Gastroesophageal sphincter (tissue), 4 donors: ENCODE data around the gene VSTM2L. TPM values are rescaled to one million over a fixed set of nuclear protein-coding genes. Genes with fewer than 3 reads are reported as not detected.

Experiments
- ATAC-seq: fragments of 150-250 bp; one replicate; pipeline ENCODE4 v1.9.1; 2016; ENCODE audit warnings: mild to moderate bottlenecking, moderate library complexity
- H3K27ac ChIP-seq, 4 donors: fragments of 200-600 bp; sonication (generic) in 3 of 4; 1 replicate in 3 of 4; 2 replicates in 1 of 4; pipeline ENCODE4 v1.5.1; 2016 to 2019
- H3K27me3 ChIP-seq: fragments of 200-600 bp; sonication (generic); one replicate; pipeline ENCODE4 v1.5.1; 2019
- H3K36me3 ChIP-seq, 2 donors: fragments of 200-600 bp; sonication (generic); one replicate each; pipeline ENCODE4 v1.5.1; 2019; ENCODE audit warnings: control low read depth in 1 of 2
- H3K4me1 ChIP-seq, 3 donors: fragments of 200-600 bp; sonication (generic); 1 replicate in 2 of 3; 2 replicates in 1 of 3; pipeline ENCODE4 v1.5.1; 2016 to 2019; ENCODE audit warnings: control low read depth in 2 of 3
- H3K4me3 ChIP-seq, 2 donors: fragments of 200-600 bp; sonication (generic); one replicate each; pipeline ENCODE4 v1.5.1; 2019; ENCODE audit warnings: mild to moderate bottlenecking in 1 of 2, moderate library complexity in 1 of 2
- H3K9me3 ChIP-seq, 3 donors: fragments of 200-600 bp; sonication (generic); one replicate each; pipeline ENCODE4 v1.5.1; 2017 to 2019; ENCODE audit warnings: control low read depth in 2 of 3
- CTCF ChIP-seq, 4 experiments: fragments of 200-600 bp in 2 of 4; fragments of 450-650 bp in 2 of 4; sonication (generic) in 1 of 4; IDR thresholded peaks; one replicate each; pipeline ENCODE4 v1.5.1; 2017 to 2019; ENCODE audit warnings: antibody characterized with exemption in 4 of 4, mild to moderate bottlenecking in 2 of 4, moderate library complexity in 2 of 4
- EP300 ChIP-seq: sonication (generic); formaldehyde crosslinking; IDR thresholded peaks from one replicate; pipeline ENCODE4 v1.6.1; 2017; ENCODE audit warnings: antibody characterized with exemption, mild to moderate bottlenecking
- POLR2A ChIP-seq, 2 donors: fragments of 450-650 bp; IDR thresholded peaks; one replicate each; pipeline ENCODE4 v1.6.1; 2017; ENCODE audit warnings: antibody characterized with exemption in 2 of 2, mild to moderate bottlenecking in 2 of 2, moderate library complexity in 1 of 2
- POLR2AphosphoS5 ChIP-seq: sonication (generic); formaldehyde crosslinking; IDR thresholded peaks from one replicate; pipeline ENCODE4 v1.6.1; 2017; ENCODE audit warnings: antibody characterized with exemption
- WGBS, 2 donors: methylation state at CpG; one replicate each; pipeline ENCODE4 v1.1.5; 2018; ENCODE audit warnings: low coverage in 1 of 2; 5-methylcytosine and 5-hydroxymethylcytosine counted together
- total RNA-seq, 4 donors: library from RNA; depleted of rRNA; stranded (reverse); fragments of >200 nt; gene quantifications; one replicate each; pipeline ENCODE4 v1.1.0, GENCODE V29; 2016

The VSTM2L gene
- total RNA-seq, 4 donors from 2014 or later: 0.94 to 8.5 (median 7.0) TPM

GRCh38 chr20:37927410-37928095 is 24.6 kb downstream of the VSTM2L start:
- Histone ChIP-seq H3K4me3 (no peak overlapping the region), H3K9me3 (no peaks in the 10 kb centered on the region), H3K27me3 (peaks cover 2% of the 10 kb centered on the region), H3K4me1 (no peaks in the 10 kb centered on the region), H3K27ac (no peak overlapping the region), H3K36me3 (no peaks in the 10 kb centered on the region)
- TF ChIP-seq POLR2AphosphoS5 (no peak), CTCF (IDR thresholded peaks at IDR 0.05) (no peak), POLR2A (IDR thresholded peaks at IDR 0.05) (no peak), EP300 (no peak)
- 87% methylated on average over 5 of the region's 18 CpGs; no CpG with 5 or more reads in 1 of the 2 donors for WGBS, 2 donors
- ATAC-seq: no peak

DNA sequence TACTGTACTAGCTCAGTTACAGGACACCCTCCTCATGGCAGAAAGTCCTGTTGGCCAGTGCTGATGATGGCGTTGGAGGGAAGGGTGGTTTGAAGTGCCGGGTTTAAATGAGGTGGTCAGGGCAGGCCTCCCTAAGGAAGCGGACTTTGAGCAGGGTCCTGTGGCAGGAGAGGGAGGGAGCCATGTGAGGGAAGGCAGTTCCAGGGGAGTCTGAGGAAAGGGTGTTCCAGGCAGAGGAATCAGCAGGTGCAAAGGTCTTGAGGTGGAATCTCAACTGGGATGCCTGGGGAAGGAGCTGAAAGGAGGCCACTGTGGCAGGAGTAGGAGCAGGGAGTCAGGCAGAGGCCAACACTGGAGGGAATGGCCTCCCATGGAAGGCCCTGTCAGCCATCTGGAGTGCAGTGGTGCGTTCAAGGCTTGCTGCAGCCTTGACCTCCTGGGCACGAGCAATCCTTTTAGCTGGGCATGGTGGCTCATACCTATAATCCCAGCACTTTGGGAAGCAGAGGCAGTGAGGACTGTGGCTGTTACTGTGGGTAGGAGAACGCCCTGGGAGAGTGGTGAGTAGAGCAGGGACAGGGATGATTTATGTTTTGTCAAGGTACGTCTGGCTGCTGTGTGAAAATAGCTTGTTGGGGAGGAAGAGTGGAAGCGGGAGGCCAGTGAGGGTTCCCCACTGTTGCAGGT is 26.2 kb downstream of the VSTM2L start:
- Histone ChIP-seq H3K27me3 (no peaks in the 10 kb centered on the region), H3K27ac (no peak overlapping the region), H3K9me3 (no peaks in the 10 kb centered on the region), H3K4me1 (no peaks in the 10 kb centered on the region), H3K36me3 (no peaks in the 10 kb centered on the region), H3K4me3 (no peak overlapping the region)
- no peak for TF ChIP-seq CTCF (IDR thresholded peaks at IDR 0.05)
- no peak for TF ChIP-seq POLR2A (IDR thresholded peaks at IDR 0.05)
- TF ChIP-seq EP300: no peak
- no peak for TF ChIP-seq POLR2AphosphoS5
- no peak for ATAC-seq
- 68 to 80% methylated on average over 2 to 6 of the region's 8 CpGs for WGBS, 2 donors

DNA sequence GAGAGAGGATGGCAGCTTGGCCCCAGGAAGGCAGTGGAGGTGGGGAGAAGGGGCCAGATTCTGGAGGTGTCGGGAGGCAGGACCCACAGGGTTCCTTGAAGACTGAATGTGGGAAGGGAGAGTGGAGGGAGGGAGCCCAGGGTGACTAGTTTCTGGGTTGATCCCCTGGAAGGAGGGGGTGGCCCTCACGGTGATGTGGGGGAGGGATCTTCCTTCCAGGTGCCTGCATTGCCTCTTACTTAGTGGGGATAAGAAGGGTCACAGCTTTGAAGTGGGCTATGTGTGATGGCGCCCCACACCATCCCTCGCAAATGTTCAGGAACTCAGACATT is 26.7 kb downstream of the VSTM2L start:
- Histone ChIP-seq H3K4me3 (no peak overlapping the region), H3K36me3 (no peaks in the 10 kb centered on the region), H3K4me1 (no peaks in the 10 kb centered on the region), H3K27ac (no peak overlapping the region), H3K27me3 (no peaks in the 10 kb centered on the region), H3K9me3 (no peaks in the 10 kb centered on the region)
- WGBS, 2 donors: 48 to 100% methylated on average over 1 to 2 of the region's 4 CpGs
- ATAC-seq: no peak
- TF ChIP-seq POLR2A (IDR thresholded peaks at IDR 0.05): no peak
- TF ChIP-seq POLR2AphosphoS5: no peak
- TF ChIP-seq CTCF (IDR thresholded peaks at IDR 0.05): no peak
- TF ChIP-seq EP300: no peak

GRCh38 chr20:37931153-37931922 is 28.4 kb downstream of the VSTM2L start:
- no peaks in the 10 kb centered on the region for H3K4me1 ChIP-seq
- no peaks in the 10 kb centered on the region for H3K27me3 ChIP-seq
- no peak overlapping the region for H3K4me3 ChIP-seq
- no peak for ATAC-seq
- no peaks in the 10 kb centered on the region for H3K36me3 ChIP-seq
- 75 to 96% methylated on average over 2 to 5 of the region's 27 CpGs for WGBS, 2 donors
- H3K9me3 ChIP-seq: no peaks in the 10 kb centered on the region
- TF ChIP-seq POLR2AphosphoS5 (no peak), POLR2A (IDR thresholded peaks at IDR 0.05) (no peak), CTCF (IDR thresholded peaks at IDR 0.05) (no peak), EP300 (no peak)
- H3K27ac ChIP-seq: no peak overlapping the region
